IMR-90 (cell line): ENCODE measurements around the gene DUSP28. TPM values are rescaled to one million over a fixed set of nuclear protein-coding genes. Genes with fewer than 3 reads are reported as not detected.

Source experiments
- ATAC-seq: fragments of 200-7000 bp; cut with Tn5 transposase; 2 replicates; pipeline ENCODE4 v1.9.1; 2020; ENCODE audit warnings: low read depth, mild to moderate bottlenecking, moderate library complexity
- Bru-seq: library from RNA; stranded (reverse); fragments of 400-500 nt; gene quantifications from one replicate; lab custom pipeline; 2021; lab: Mats Ljungman, UMichigan
- BruChase-seq, 2 experiments: library from RNA; stranded (reverse); fragments of 400-500 nt; gene quantifications; one replicate each; lab custom pipeline; 2021; lab: Mats Ljungman, UMichigan
- BruUV-seq: library from RNA; stranded (reverse); fragments of 400-500 nt; replicated peaks from 2 replicates; lab custom pipeline; 2021; lab: Mats Ljungman, UMichigan
- CTCF ChIA-PET: fragments of 300-600 bp; formaldehyde crosslinking; extraction: SDS; loops from one replicate; lab custom pipeline; 2021; ENCODE audit warnings: antibody characterized with exemption; lab: Yijun Ruan, JAX
- POLR2A ChIA-PET: fragments of 300-600 bp; sonication (Branson Sonifier 250); formaldehyde crosslinking; loops from one replicate; lab custom pipeline; 2022; ENCODE audit warnings: antibody characterized with exemption; ENCODE audit not compliant: unreplicated experiment; lab: Charles Lee
- DNase-seq: peaks from one replicate; pipeline ENCODE4 v3.0.0; 2013
- H2AFZ ChIP-seq: replicated peaks from 2 replicates; pipeline ENCODE3; 2013; ENCODE audit warnings: low read length, mild to moderate bottlenecking; ENCODE audit not compliant: poor library complexity
- H2AK5ac ChIP-seq: 2 replicates; pipeline ENCODE4 v1.6.1; 2013; ENCODE audit warnings: low read depth, low read length, inconsistent platforms
- H2AK9ac ChIP-seq: replicated peaks from 2 replicates; pipeline ENCODE3; 2013; ENCODE audit warnings: mild to moderate bottlenecking, low read depth, low read length, moderate library complexity; ENCODE audit not compliant: poor library complexity
- H2BK120ac ChIP-seq: 2 replicates; pipeline ENCODE4 v1.6.1; 2013; ENCODE audit warnings: low read depth, low read length, inconsistent platforms
- H2BK15ac ChIP-seq: 3 replicates; pipeline ENCODE4 v1.6.1; 2013; ENCODE audit warnings: low read depth, low read length, inconsistent platforms
- H2BK20ac ChIP-seq: 2 replicates; pipeline ENCODE4 v1.6.1; 2013; ENCODE audit warnings: low read depth, mild to moderate bottlenecking, inconsistent platforms, low read length, moderate library complexity
- H2BK5ac ChIP-seq: 2 replicates; pipeline ENCODE4 v1.6.1; 2013; ENCODE audit warnings: mild to moderate bottlenecking, low read depth, low read length, inconsistent platforms; ENCODE audit not compliant: poor library complexity, severe bottlenecking
- H3K14ac ChIP-seq: replicated peaks from 2 replicates; pipeline ENCODE4 v1.6.1; 2013; ENCODE audit warnings: low read depth, low read length, inconsistent platforms
- H3K18ac ChIP-seq: 2 replicates; pipeline ENCODE4 v1.6.1; 2013; ENCODE audit warnings: low read depth, low read length, control low read depth
- H3K23ac ChIP-seq: 2 replicates; pipeline ENCODE4 v1.6.1; 2013; ENCODE audit warnings: low read depth, low read length, inconsistent platforms
- H3K27ac ChIP-seq: 2 replicates; pipeline ENCODE4 v1.5.1; 2013; ENCODE audit warnings: mild to moderate bottlenecking, control low read depth, low read length; ENCODE audit not compliant: insufficient read depth
- H3K27me3 ChIP-seq: 2 replicates; pipeline ENCODE4 v1.6.1; 2013; ENCODE audit warnings: low read length; ENCODE audit not compliant: control insufficient read depth, insufficient read depth
- H3K36me3 ChIP-seq: 2 replicates; pipeline ENCODE4 v1.6.1; 2013; ENCODE audit warnings: low read length, mixed read lengths; ENCODE audit not compliant: control insufficient read depth, insufficient read depth
- H3K4ac ChIP-seq: 2 replicates; pipeline ENCODE4 v1.6.1; 2013; ENCODE audit warnings: low read depth, low read length, inconsistent platforms
- H3K4me1 ChIP-seq: 2 replicates; pipeline ENCODE4 v1.6.1; 2013; ENCODE audit warnings: low read length, mixed read lengths; ENCODE audit not compliant: control insufficient read depth, insufficient read depth
- H3K4me2 ChIP-seq: 2 replicates; pipeline ENCODE4 v1.6.1; 2013; ENCODE audit warnings: low read depth, mild to moderate bottlenecking, control low read depth, low read length, moderate library complexity
- H3K4me3 ChIP-seq: 2 replicates; pipeline ENCODE4 v1.5.1; 2013; ENCODE audit warnings: low read depth, mild to moderate bottlenecking, control low read depth, low read length, moderate library complexity; ENCODE audit not compliant: insufficient read depth
- H3K56ac ChIP-seq: 2 replicates; pipeline ENCODE4 v1.6.1; 2013; ENCODE audit warnings: low read length, inconsistent platforms; ENCODE audit not compliant: insufficient read depth; ENCODE audit errors: extremely low read depth
- H3K79me1 ChIP-seq, 2 experiments: 2 replicates each; pipeline ENCODE4 v1.6.1; 2013; ENCODE audit warnings: low read length in 2 of 2, inconsistent platforms in 1 of 2, low read depth in 1 of 2
- H3K9ac ChIP-seq: 2 replicates; pipeline ENCODE4 v1.6.1; 2013; ENCODE audit warnings: low read depth, low read length, control low read depth
- H3K9me1 ChIP-seq: 2 replicates; pipeline ENCODE4 v1.6.1; 2013; ENCODE audit warnings: low read length, inconsistent platforms; ENCODE audit not compliant: insufficient read depth
- H3K9me3 ChIP-seq: 2 replicates; pipeline ENCODE4 v1.6.1; 2013; ENCODE audit warnings: low read length; ENCODE audit not compliant: control insufficient read depth, insufficient read depth
- H4K20me1 ChIP-seq: 2 replicates; pipeline ENCODE4 v1.6.1; 2013; ENCODE audit warnings: low read length, inconsistent platforms; ENCODE audit not compliant: insufficient read depth
- H4K5ac ChIP-seq: 2 replicates; pipeline ENCODE4 v1.6.1; 2013; ENCODE audit warnings: mild to moderate bottlenecking, low read depth, low read length, control low read depth
- H4K8ac ChIP-seq, 2 experiments: 2 replicates each; pipeline ENCODE4 v1.6.1; 2013; ENCODE audit warnings: low read depth in 2 of 2, low read length in 2 of 2, control low read depth in 1 of 2, inconsistent platforms in 1 of 2
- H4K91ac ChIP-seq: 2 replicates; pipeline ENCODE4 v1.6.1; 2013; ENCODE audit warnings: low read depth, low read length, inconsistent platforms; ENCODE audit not compliant: insufficient read depth
- BHLHE40 ChIP-seq: fragments of 150-350 bp; IDR thresholded peaks from 2 replicates; pipeline ENCODE4 v1.6.1; 2016; ENCODE audit warnings: mild to moderate bottlenecking, low read depth, low read length
- CHD1 ChIP-seq: IDR thresholded peaks from 2 replicates; pipeline ENCODE4 v1.6.1; 2012; ENCODE audit warnings: low read depth, low read length, improper control_type of control experiment
- FOS ChIP-seq: fragments of 150-350 bp; IDR thresholded peaks from 2 replicates; pipeline ENCODE4 v1.6.1; 2016; ENCODE audit warnings: low read depth, low read length
- MAFK ChIP-seq: IDR thresholded peaks from 2 replicates; pipeline ENCODE4 v1.6.1; 2012; ENCODE audit warnings: low read depth, low read length, improper control_type of control experiment
- MAZ ChIP-seq: IDR thresholded peaks from 2 replicates; pipeline ENCODE4 v1.6.1; 2012; ENCODE audit warnings: low read depth, mild to moderate bottlenecking, low read length, improper control_type of control experiment, moderate library complexity, borderline replicate concordance
- MXI1 ChIP-seq: IDR thresholded peaks from 2 replicates; pipeline ENCODE4 v1.6.1; 2012; ENCODE audit warnings: low read depth, mild to moderate bottlenecking, low read length, moderate library complexity, borderline replicate concordance
- POLR2A ChIP-seq: IDR thresholded peaks from 2 replicates; pipeline ENCODE4 v1.6.1; 2012; ENCODE audit warnings: mild to moderate bottlenecking, low read depth, low read length
- RAD21 ChIP-seq: IDR thresholded peaks from 2 replicates; pipeline ENCODE4 v1.6.1; 2012; ENCODE audit warnings: low read length, improper control_type of control experiment
- RFX5 ChIP-seq: IDR thresholded peaks from 2 replicates; pipeline ENCODE4 v1.8.0; 2012; ENCODE audit warnings: low read depth, mild to moderate bottlenecking, low read length, moderate library complexity
- SMC3 ChIP-seq: fragments of 150-350 bp; IDR thresholded peaks from 2 replicates; pipeline ENCODE4 v1.6.1; 2016; ENCODE audit warnings: low read depth, mild to moderate bottlenecking, antibody characterized with exemption, low read length, moderate library complexity
- USF2 ChIP-seq: fragments of 150-350 bp; IDR thresholded peaks from 2 replicates; pipeline ENCODE4 v1.6.1; 2017; ENCODE audit warnings: mild to moderate bottlenecking, antibody characterized with exemption, low read length, low read depth
- WGBS, 2 experiments: methylation state at CpG; one replicate each; pipeline versions ENCODE4 v1.1.5 to v1.1.7; 2013; ENCODE audit warnings: missing lambda C conversion rate in 2 of 2; ENCODE audit not compliant: insufficient read length in 1 of 2; ENCODE audit errors: extremely low coverage in 2 of 2; 5-methylcytosine and 5-hydroxymethylcytosine counted together
- dilution Hi-C: fragments of 300-500 bp; cut with HindIII; formaldehyde crosslinking; loops from one replicate; pipeline ENCODE4 v1.14.3; 2018; ENCODE audit warnings: low sequenced_read_pairs; ENCODE audit not compliant: unreplicated experiment
- in situ Hi-C: fragments of 300-500 bp; cut with MboI; formaldehyde crosslinking; loops from 3 replicates; pipeline ENCODE4 v1.14.3; 2019; ENCODE audit warnings: low sequenced_read_pairs, inconsistent platforms, mixed read lengths
- intact Hi-C: fragments of 100-400 bp; cut with micrococcal nuclease; formaldehyde crosslinking; loops from 2 replicates; pipeline ENCODE4 v1.10.0; 2022
- long read RNA-seq: library from polyadenylated mRNA; unstranded; transcript quantifications from one replicate; pipeline ENCODE4 v2.0.0, GENCODE V29; 2021; ENCODE audit not compliant: unreplicated experiment
- polyA plus RNA-seq, 3 experiments: library from polyadenylated mRNA; depleted of rRNA; stranded (reverse); fragments of >200 nt; gene quantifications; 2 replicates each; pipeline ENCODE4 v1.2.3, GENCODE V29; 2012; ENCODE audit warnings: low replicate concordance in 1 of 3
- total RNA-seq: library from RNA; depleted of rRNA; stranded (reverse); fragments of >200 nt; gene quantifications from 2 replicates; pipeline ENCODE4 v1.2.3, GENCODE V29; 2012; rRNA removed

DUSP28 gene
- 1.1 and 2.5 TPM in 2 replicates for total RNA-seq
- polyA plus RNA-seq (2012; rRNA removed), result 3.3 TPM in 2 replicates
- 3.0 and 3.2 TPM in 2 replicates for polyA plus RNA-seq (2012; cell fraction: cytosol; rRNA removed)
- 2.6 and 5.3 TPM in 2 replicates for polyA plus RNA-seq (2012; cell fraction: nucleus; rRNA removed; ENCODE audit: low replicate concordance)
- Bru-seq, nascent RNA, result percentile 48 among the genes with signal in this experiment
- percentile 43 among the genes with signal in this experiment for BruChase-seq, experiment 1, labeled RNA remaining after a 6-hour chase
- BruChase-seq, experiment 2, labeled RNA remaining after a 2-hour chase, result percentile 37 among the genes with signal in this experiment
- long read RNA-seq, partial matches to known transcripts, result 0 of 2 reads
- long read RNA-seq, other reads (novel, unspliced or antisense), result 1 of 2 reads

GRCh38 chr2:240560084-240560479 lies at the start of gene DUSP28:
Gene DUSP28 (plus strand): TSS chr2:240560357. CDS start chr2:240560685, 328 bp downstream.
- intact Hi-C loops, result loop anchor here (10.0 kb wide), 1 partner anchor 435 kb away; the partner anchor contains the start of gene SNED1
- H3K27me3 ChIP-seq, result no peaks in the 10 kb centered on the region
- in situ Hi-C loops, result no loop called here
- ChIA-PET CTCF (no interaction called here), POLR2A (no interaction called here)
- peak within 1 kb of the TSS; percentile 87 for H3K56ac ChIP-seq
- peak within 1 kb of the TSS; percentile 90 for H2AFZ ChIP-seq
- H4K8ac ChIP-seq, result peak within 1 kb of the TSS; percentile 52 to 83; a peak in 3 of 4 replicates
- dilution Hi-C loops, result no loop called here
- H4K91ac ChIP-seq, result peak within 1 kb of the TSS; percentile 69
- peak within 1 kb of the TSS; percentile 72 for H3K9ac ChIP-seq
- peak within 1 kb of the TSS; percentile 98 for H2AK9ac ChIP-seq
- no peak for TF ChIP-seq CHD1
- TF ChIP-seq USF2, result peak; percentile 86
- no peak for TF ChIP-seq FOS
- TF ChIP-seq BHLHE40, result peak; percentile 82
- peak; percentile 99 for TF ChIP-seq MXI1
- TF ChIP-seq MAZ, result peak; percentile 63; the same call in 1 of the 2 replicates
- peak; percentile 87 for TF ChIP-seq RFX5
- TF ChIP-seq POLR2A, result peak; percentile 82
- no peak for TF ChIP-seq MAFK
- no peak for TF ChIP-seq RAD21
- no peak for TF ChIP-seq SMC3
- peak within 1 kb of the TSS; percentile 93; the same call in 1 of the 2 replicates for H3K23ac ChIP-seq
- H4K20me1 ChIP-seq, result peaks cover 26% of the 10 kb centered on the region
- no peak within 1 kb of the TSS for H2BK20ac ChIP-seq
- peak within 1 kb of the TSS; percentile 96 for H2BK5ac ChIP-seq
- ATAC-seq (peak; percentile 65), DNase-seq (peak; percentile 80)
- peak within 1 kb of the TSS; percentile 79 for H2AK5ac ChIP-seq
- peaks cover 27 to 64% of the 10 kb centered on the region in 2 experiments for H3K79me1 ChIP-seq
- BruUV-seq, result TSS peak; percentile 30
- H3K27ac ChIP-seq, result peak within 1 kb of the TSS; percentile 84
- peak within 1 kb of the TSS; percentile 96 for H3K4ac ChIP-seq
- peaks cover 1% of the 10 kb centered on the region; the same call in 1 of the 2 replicates for H3K36me3 ChIP-seq
- H3K18ac ChIP-seq, result no peak within 1 kb of the TSS; the same call in 1 of the 2 replicates
- peaks cover 10% of the 10 kb centered on the region for H3K4me1 ChIP-seq
- peaks cover 24% of the 10 kb centered on the region for H3K9me1 ChIP-seq
- 1% methylated on average over 34 of the region's 39 CpGs; no CpG with 5 or more reads in 1 of the 2 experiments for WGBS, 2 experiments
- H2BK120ac ChIP-seq, result peak within 1 kb of the TSS; percentile 82
- H3K4me3 ChIP-seq, result peak within 1 kb of the TSS; percentile 73
- H4K5ac ChIP-seq, result peak within 1 kb of the TSS; percentile 73
- H3K14ac ChIP-seq, result peak within 1 kb of the TSS; percentile 96
- no peaks in the 10 kb centered on the region for H3K9me3 ChIP-seq
- peak within 1 kb of the TSS; percentile 93 for H3K4me2 ChIP-seq
- 0 out of 3 replicates have a peak within 1 kb of the TSS, but pooled peaks have one; percentile 49 for H2BK15ac ChIP-seq
